Heart left ventricle (tissue), 16 donors: ENCODE measurements around the gene LTBP2. TPM values are rescaled to one million over a fixed set of nuclear protein-coding genes. Genes with fewer than 3 reads are reported as not detected.
A peak's percentile ranks its signal among the peaks of the same experiment; 100 is the strongest.

Experiments used
- ATAC-seq, 4 donors: fragments of 200-7000 bp; cut with Tn5 transposase; one replicate each; pipeline ENCODE4 v1.9.1; 2020 to 2022; ENCODE audit warnings: moderate library complexity in 4 of 4, mild to moderate bottlenecking in 3 of 4, moderate number of reproducible peaks in 1 of 4
- DNase-seq, 5 donors: peaks; one replicate each; pipeline ENCODE4 v3.0.0-alpha.2; 2020
- H3K27ac ChIP-seq, 12 donors: fragments of 200-600 bp; sonication (generic) in 4 of 12; one replicate each; pipeline versions ENCODE4 v1.5.0 to v1.8.0; 2016 to 2022; ENCODE audit warnings: mild to moderate bottlenecking in 2 of 12
- H3K27me3 ChIP-seq, 9 donors: fragments of 200-600 bp; sonication (generic) in 2 of 9; one replicate each; pipeline versions ENCODE4 v1.5.1 to v1.8.0; 2016 to 2022; ENCODE audit warnings: mild to moderate bottlenecking in 3 of 9
- H3K36me3 ChIP-seq, 9 donors: fragments of 200-600 bp; sonication (generic) in 2 of 9; one replicate each; pipeline versions ENCODE4 v1.5.0 to v1.8.0; 2018 to 2022; ENCODE audit warnings: mild to moderate bottlenecking in 2 of 9
- H3K4me1 ChIP-seq, 12 donors: fragments of 200-600 bp; sonication (generic) in 4 of 12; one replicate each; pipeline versions ENCODE4 v1.5.0 to v1.8.0; 2016 to 2022; ENCODE audit warnings: mild to moderate bottlenecking in 3 of 12
- H3K4me3 ChIP-seq, 12 donors: fragments of 200-600 bp; sonication (generic) in 4 of 12; one replicate each; pipeline versions ENCODE4 v1.5.0 to v1.8.0; 2017 to 2022; ENCODE audit warnings: mild to moderate bottlenecking in 9 of 12, moderate library complexity in 4 of 12
- H3K9me3 ChIP-seq, 12 donors: fragments of 200-600 bp; sonication (generic) in 4 of 12; one replicate each; pipeline versions ENCODE4 v1.5.0 to v1.8.0; 2016 to 2022; ENCODE audit warnings: mild to moderate bottlenecking in 1 of 12
- POLR2A ChIP-seq, 2 donors: fragments of 450-650 bp; IDR thresholded peaks; one replicate each; pipeline ENCODE4 v1.6.1; 2017; ENCODE audit warnings: antibody characterized with exemption in 2 of 2, mild to moderate bottlenecking in 2 of 2, moderate library complexity in 2 of 2
- WGBS, 4 donors: extraction: QIAGEN DNeasy Blood & Tissue Kit in 2 of 4; methylation state at CpG; one replicate each; pipeline versions ENCODE4 v1.1.5 to v1.1.7; 2013 to 2018; 5-methylcytosine and 5-hydroxymethylcytosine counted together
- intact Hi-C, 10 donors: fragments of 100-400 bp; cut with DNase I; formaldehyde crosslinking; loops; one replicate each; pipeline versions ENCODE4 v1.11.1 to v1.14.2; 2022
- polyA plus RNA-seq, 2 donors: library from polyadenylated mRNA; stranded (reverse); fragments of 200-250 nt; gene quantifications; one replicate each; pipeline ENCODE4 v1.2.3, GENCODE V29; 2013
- total RNA-seq, 9 donors: library from RNA; depleted of rRNA in 2 of 9; stranded (reverse); fragments of >200 nt in 2 of 9; fragmentation: NEBNext Ultra II Directional in 3 of 9; extraction: Animal tissue kit (Norgen Biotek cat#: 25700) in 3 of 9; gene quantifications; one replicate each; pipeline versions ENCODE4 v1.1.0 to v1.2.4, GENCODE V29; 2016 to 2023
- TF ChIP-seq, protein P1 (sequence below), 12 donors: fragments of 200-600 bp; sonication (generic) in 4 of 12; IDR thresholded peaks; one replicate each; pipeline versions ENCODE4 v1.5.0 to v1.8.0; 2018 to 2022; ENCODE audit warnings: antibody characterized with exemption in 12 of 12, mild to moderate bottlenecking in 5 of 12
- donor health status: ischemic (EF 13 %, LVEDD 7.1; RV severe dilation, severe dysfunction).
- donor health status: healthy with polysubstance abuse.
- donor health status: DM: no; HTN: yes; CAD: no.
- donor health status: DM: no; HTN: no; CAD: no.
- donor health status: ischemic (EF 25% LVEDD 6.9; RV normal size, moderate dysfunction).
- donor health status: ischemic (EF 25% LVEDD 5.7; RV mildly dilated, moderate dysfunction).
- donor health status: healthy.
- donor health status: DM: yes; HTN: yes; CAD: no.
- donor health status: ischemic (EF 35%, LVEDD 5.7; RV mildly dilated, moderate dysfunction).
- donor health status: nonischemic (EF 11% LVEDD 7.7; RV severe dilation, severe dysfunction).
- donor health status: DM: yes; HTN: yes; CAD: no.
- donor health status: PGD.
- donor health status: ischemic (EF 29% LVEDD 5.4; RV normal size, mild dysfunction).
- donor health status: nonischemic (EF 23%, LVEDD 6.1; RV moderate dilation, normal function).

LTBP2 gene
- total and polyA plus RNA-seq, 11 donors = 4.0 to 69.1 (median 29.5) TPM

GRCh38 chr14:74515891-74516412 lies 96.1 kb downstream of the LTBP2 start:
- intact Hi-C loops = no loop called here
- ATAC-seq = no peak
- Histone ChIP-seq H3K27me3 (no peaks in the 10 kb centered on the region), H3K9me3 (no peaks in the 10 kb centered on the region), H3K4me1 (peaks cover 0 to 25% (median 0%) of the 10 kb centered on the region in 12 donors), H3K27ac (no peak overlapping the region), H3K36me3 (peaks cover 0 to 19% (median 0%) of the 10 kb centered on the region in 9 donors), H3K4me3 (no peak overlapping the region)
- no peak for TF ChIP-seq POLR2A (IDR thresholded peaks at IDR 0.05)
- DNase-seq = peak in 2 of 5 donors; percentile 3 to 36
- WGBS, 4 donors = 81 to 91% (median 86%) methylated on average over 8 of the region's 8 CpGs

GRCh38 chr14:74514471-74514941 lies 97.5 kb downstream of the LTBP2 start:
- DNase-seq = peak in 3 of 5 donors; percentile 25 to 60 (median 35)
- peak overlapping the region in 2 of 12 donors; percentile 16 to 23 for H3K4me3 ChIP-seq

GRCh38 chr14:74511966-74512830 lies 99.8 kb downstream of the LTBP2 start:
- intact Hi-C loops = no loop called here
- Histone ChIP-seq H3K27ac (peak overlapping the region in 2 of 12 donors; percentile 5 to 16), H3K9me3 (no peaks in the 10 kb centered on the region), H3K36me3 (peaks cover 0 to 26% (median 0%) of the 10 kb centered on the region in 9 donors), H3K27me3 (no peaks in the 10 kb centered on the region), H3K4me1 (peaks cover 0 to 25% (median 0%) of the 10 kb centered on the region in 12 donors), H3K4me3 (no peak overlapping the region)
- 68 to 88% (median 77%) methylated on average over 9 to 10 of the region's 10 CpGs for WGBS, 4 donors
- ATAC-seq (no peak), DNase-seq (peak in 1 of 5 donors; percentile 14)
- TF ChIP-seq, protein P1, sequence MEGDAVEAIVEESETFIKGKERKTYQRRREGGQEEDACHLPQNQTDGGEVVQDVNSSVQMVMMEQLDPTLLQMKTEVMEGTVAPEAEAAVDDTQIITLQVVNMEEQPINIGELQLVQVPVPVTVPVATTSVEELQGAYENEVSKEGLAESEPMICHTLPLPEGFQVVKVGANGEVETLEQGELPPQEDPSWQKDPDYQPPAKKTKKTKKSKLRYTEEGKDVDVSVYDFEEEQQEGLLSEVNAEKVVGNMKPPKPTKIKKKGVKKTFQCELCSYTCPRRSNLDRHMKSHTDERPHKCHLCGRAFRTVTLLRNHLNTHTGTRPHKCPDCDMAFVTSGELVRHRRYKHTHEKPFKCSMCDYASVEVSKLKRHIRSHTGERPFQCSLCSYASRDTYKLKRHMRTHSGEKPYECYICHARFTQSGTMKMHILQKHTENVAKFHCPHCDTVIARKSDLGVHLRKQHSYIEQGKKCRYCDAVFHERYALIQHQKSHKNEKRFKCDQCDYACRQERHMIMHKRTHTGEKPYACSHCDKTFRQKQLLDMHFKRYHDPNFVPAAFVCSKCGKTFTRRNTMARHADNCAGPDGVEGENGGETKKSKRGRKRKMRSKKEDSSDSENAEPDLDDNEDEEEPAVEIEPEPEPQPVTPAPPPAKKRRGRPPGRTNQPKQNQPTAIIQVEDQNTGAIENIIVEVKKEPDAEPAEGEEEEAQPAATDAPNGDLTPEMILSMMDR (IDR thresholded peaks at IDR 0.05) = no peak
- TF ChIP-seq POLR2A (IDR thresholded peaks at IDR 0.05) = no peak

More at GRCh38 chr14:74514471-74514941, 97.5 kb downstream of the LTBP2 start:
- Histone ChIP-seq H3K27ac (peak overlapping the region in 5 of 12 donors; percentile 11 to 50 (median 46)), H3K27me3 (no peaks in the 10 kb centered on the region), H3K4me1 (peaks cover 0 to 25% (median 0%) of the 10 kb centered on the region in 12 donors), H3K9me3 (no peaks in the 10 kb centered on the region), H3K36me3 (peaks cover 0 to 20% (median 0%) of the 10 kb centered on the region in 9 donors)
- ATAC-seq = peak in 2 of 4 donors; percentile 21 to 38
- TF ChIP-seq, protein P1 (IDR thresholded peaks at IDR 0.05) = no peak
- no peak for TF ChIP-seq POLR2A (IDR thresholded peaks at IDR 0.05)
- intact Hi-C loops = no loop called here
- WGBS, 4 donors = 65 to 76% (median 67%) methylated on average over 12 to 13 of the region's 13 CpGs

DNA sequence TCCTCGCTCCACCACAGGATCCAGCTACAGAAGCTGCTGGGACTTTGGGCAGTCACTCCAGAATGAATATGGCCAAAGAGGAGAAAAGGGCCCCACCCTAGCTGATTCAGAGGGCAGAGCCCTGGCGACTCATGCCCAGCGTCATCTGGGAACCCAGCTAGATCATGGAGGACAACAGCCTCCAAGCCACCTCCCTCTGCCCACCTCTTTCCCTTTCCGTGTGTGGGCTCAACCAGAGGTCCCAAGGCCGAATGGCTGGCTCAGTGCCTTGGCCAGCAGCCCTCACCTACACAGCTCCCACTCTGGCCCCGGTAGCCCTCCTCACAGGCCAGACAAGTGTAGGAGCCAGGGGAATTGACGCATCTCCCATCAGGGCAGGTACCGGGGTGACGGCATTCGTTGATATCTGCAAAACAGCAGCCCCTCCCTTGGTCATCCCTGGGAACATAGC lies 101.1 kb downstream of the LTBP2 start:
- no peak overlapping the region for H3K4me3 ChIP-seq
- no peak overlapping the region for H3K27ac ChIP-seq
- H3K27me3 ChIP-seq = no peaks in the 10 kb centered on the region
- peaks cover 0 to 33% (median 0%) of the 10 kb centered on the region in 9 donors for H3K36me3 ChIP-seq
- TF ChIP-seq, protein P1 (IDR thresholded peaks at IDR 0.05) = no peak
- no peak for TF ChIP-seq POLR2A (IDR thresholded peaks at IDR 0.05)
- no peaks in the 10 kb centered on the region for H3K9me3 ChIP-seq
- ATAC-seq = peak in 2 of 4 donors; percentile 11 to 16
- intact Hi-C loops = no loop called here
- peaks cover 0 to 25% (median 0%) of the 10 kb centered on the region in 12 donors for H3K4me1 ChIP-seq
- 78 to 86% (median 82%) methylated on average over 9 to 10 of the region's 10 CpGs for WGBS, 4 donors
- peak in 2 of 5 donors; percentile 22 to 57 for DNase-seq
